Activated effector memory CD4-positive, alpha-beta T cell treated with Interleukin-2 at 50 U/mL for 16 hours (primary cell): ENCODE results near the gene DNAJB7.
"Not testable (repeated sequence)": the region's sequence is repeated elsewhere in the genome, so short reads cannot be mapped to it uniquely, and the experiment has no call there.

Source experiments
- DNase-seq: peaks from one replicate; pipeline ENCODE4 v3.0.0-alpha.2; 2020

Gene DNAJB7

DNA sequence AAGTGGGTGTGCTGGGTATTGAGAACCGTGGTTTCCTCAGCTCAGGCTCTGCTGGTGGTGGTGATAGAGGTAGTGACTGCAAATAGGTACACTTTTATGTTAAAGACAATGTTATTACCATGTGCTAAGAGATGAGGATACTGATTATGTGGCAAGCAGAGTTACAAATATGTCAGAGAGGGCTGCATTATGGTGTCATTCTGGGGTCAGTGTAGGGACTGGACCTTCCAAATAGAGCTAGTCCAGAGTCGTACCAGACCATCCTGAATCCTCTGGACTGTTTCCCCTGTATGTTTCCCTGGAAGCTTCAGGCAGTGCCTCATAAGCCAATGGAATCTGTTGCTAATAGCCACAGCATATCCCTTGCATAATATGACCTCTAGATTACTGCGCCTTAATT is at the start of gene DNAJB7:
TSS of gene DNAJB7 (minus strand) at position 101 of the 400 bp plus-strand sequence. CDS start 119 bp downstream, outside the sequence.
- DNase-seq: no peak

- no peak for DNase-seq
Measured at GRCh38 chr22:40908895-40909294, 47.0 kb upstream of the DNAJB7 start.

- DNase-seq: no peak
Measured at GRCh38 chr22:40904101-40904500, 42.2 kb upstream of the DNAJB7 start.

DNA sequence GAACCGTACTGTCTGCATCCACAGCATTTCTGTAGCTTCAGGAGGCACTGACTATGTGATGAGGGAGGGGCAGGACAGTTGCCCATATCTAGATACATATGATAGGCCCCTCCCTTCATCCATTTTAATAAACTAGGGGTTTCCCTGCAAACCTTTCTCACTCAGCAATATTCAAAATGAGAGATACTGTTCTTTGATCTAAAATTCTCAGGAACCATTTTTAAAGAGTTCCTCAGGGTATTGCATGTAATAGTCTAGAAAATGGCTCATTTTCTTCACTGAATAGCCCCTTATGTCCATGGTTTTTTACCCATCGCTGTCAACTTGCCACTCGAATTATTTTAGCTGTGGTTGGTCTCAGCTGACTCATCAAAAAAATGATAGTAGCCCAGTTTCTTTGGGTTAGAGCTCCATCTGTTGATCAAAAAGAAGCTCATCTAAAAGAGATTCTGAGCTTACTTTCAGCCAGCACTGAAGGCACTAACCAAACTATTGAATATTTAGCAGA is 37.0 kb upstream of the DNAJB7 start:
- DNase-seq: no peak

DNA sequence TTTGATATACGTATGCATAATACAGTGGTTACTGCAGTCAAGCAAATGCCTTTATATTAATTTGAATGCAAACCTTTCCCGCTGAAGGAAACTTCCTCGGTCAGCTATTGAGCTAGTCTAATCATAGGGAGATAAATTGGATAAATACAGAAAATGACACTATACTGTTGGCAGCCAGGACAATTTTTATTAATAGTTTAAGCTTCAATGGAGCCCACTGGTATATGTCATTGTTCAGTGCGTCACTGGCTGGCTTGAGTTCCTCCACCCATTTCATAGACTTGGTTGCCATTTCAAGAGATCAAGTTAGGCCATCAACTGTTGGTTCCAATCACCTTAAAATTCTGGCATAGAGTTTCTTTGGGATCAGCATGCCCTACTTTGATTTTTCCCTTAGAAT is 32.5 kb upstream of the DNAJB7 start:
- DNase-seq: no peak

GRCh38 chr22:40890881-40891280 is 29.0 kb upstream of the DNAJB7 start:
- DNase-seq: no peak

GRCh38 chr22:40889116-40889515 is 27.2 kb upstream of the DNAJB7 start:
- no peak for DNase-seq

GRCh38 chr22:40878922-40879321 is 17.0 kb upstream of the DNAJB7 start:
- no peak for DNase-seq

DNA sequence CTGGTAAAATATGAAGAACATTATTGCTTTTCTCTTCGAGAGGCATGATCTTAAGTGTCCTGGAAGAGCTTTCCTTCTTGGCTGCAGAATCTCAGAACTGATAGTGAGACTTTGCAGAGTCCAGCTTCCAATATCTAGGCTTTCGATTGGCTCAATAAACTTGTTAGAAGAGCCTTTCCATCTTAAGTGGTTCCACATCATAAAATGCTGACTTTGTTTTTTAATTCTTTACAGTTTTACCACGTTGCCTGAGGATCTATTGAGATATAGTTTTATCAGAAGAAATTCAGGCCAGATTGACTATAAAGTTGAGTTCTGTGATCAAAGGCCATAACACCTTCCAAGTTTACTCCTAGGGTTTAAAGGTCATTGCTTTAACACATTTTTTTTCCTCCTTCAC is 15.6 kb upstream of the DNAJB7 start:
- DNase-seq: no peak

DNA sequence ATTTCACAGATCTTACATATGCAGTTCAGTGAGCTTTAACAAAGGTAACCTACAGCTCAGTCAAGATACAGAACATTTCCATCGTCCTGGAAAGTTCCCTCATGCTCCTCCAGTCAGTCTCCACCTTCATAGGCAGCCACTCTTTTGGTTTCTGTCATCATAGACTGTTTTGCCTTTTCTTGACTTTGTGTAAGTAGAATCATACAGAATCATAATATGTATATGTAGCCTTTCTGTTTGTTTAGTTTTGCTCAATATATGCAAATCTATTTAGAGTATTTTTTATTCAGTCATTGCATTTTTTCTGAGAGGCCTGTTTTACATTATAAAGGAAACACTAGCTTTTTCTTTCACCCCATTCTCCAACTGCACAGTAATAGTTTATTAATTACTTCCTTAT is 15.0 kb upstream of the DNAJB7 start:
- no peak for DNase-seq

- DNase-seq: no peak
Measured at GRCh38 chr22:40875111-40875510, 13.2 kb upstream of the DNAJB7 start.

DNA sequence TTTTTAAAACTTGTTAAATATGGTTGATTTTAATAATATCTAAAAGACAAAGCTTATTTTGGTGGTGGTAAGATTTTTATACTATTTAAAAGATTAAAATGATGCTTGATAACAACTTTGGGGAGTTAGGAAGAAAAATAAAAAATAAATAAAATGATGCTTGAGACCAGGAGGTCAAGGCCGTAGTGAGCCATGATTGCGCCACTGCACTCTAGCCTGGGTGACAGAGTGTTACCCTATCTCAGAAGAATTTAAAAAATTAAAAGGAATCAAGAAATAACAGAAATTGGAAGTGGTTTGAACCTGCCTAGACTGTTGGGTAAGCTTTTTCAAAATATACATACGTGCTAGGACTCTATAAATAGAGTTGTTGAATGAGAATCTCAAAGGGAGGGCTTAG is 12.1 kb upstream of the DNAJB7 start:
- DNase-seq: no peak

DNA sequence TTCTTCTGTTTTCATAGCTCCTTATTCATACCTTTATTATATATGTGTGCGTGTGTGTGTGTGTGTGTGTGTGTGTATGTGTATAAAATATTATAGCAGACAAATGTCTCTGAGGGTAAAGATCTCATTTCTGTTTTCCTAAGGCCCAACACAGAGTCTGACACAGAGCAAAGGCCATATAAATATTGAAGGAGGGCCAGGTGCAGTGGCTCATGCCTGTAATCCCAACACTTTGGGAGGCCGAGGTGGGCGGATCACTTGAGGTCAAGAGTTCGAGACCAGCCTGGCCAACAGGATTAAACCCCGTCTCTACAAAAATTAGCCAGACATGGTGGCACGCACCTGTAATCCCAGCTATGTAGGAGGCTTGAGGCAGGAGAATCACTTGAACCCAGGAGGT is 6.5 kb upstream of the DNAJB7 start:
- not testable (repeated sequence) for DNase-seq

DNA sequence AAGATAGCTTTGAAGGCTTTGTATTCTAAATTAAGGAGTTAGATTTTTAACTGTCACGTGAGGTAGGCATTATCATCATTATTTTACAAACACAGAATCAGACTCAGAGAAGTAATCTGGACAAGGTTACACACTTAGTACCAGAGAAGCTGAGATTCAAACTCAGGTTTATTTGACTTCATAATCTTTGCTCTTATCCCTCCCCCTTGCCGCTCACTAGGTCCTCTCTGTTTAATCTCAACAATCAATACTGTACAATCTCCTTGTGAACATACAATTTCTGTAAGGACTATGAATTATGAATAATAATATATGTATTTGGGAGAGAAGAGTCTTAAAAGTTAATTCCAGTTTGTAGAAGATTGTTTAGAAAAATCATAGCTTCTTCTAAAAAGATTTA is 5.2 kb upstream of the DNAJB7 start:
- DNase-seq: no peak

GRCh38 chr22:40862537-40862936 is 624 bp upstream of the DNAJB7 start:
- DNase-seq: no peak

GRCh38 chr22:40857309-40857855 is 4.5 kb downstream of the DNAJB7 start:
- no peak for DNase-seq

- DNase-seq: peak; percentile 94
Measured at GRCh38 chr22:40856513-40857308, 5.2 kb downstream of the DNAJB7 start, which contains the start of the genes ST13 and XPNPEP3. TSS of gene ST13 (minus strand) at chr22:40856639. CDS start at chr22:40856540, 99 bp downstream. TSS of gene XPNPEP3 (plus strand) at chr22:40857148. CDS start at chr22:40857182, 34 bp downstream.

DNA sequence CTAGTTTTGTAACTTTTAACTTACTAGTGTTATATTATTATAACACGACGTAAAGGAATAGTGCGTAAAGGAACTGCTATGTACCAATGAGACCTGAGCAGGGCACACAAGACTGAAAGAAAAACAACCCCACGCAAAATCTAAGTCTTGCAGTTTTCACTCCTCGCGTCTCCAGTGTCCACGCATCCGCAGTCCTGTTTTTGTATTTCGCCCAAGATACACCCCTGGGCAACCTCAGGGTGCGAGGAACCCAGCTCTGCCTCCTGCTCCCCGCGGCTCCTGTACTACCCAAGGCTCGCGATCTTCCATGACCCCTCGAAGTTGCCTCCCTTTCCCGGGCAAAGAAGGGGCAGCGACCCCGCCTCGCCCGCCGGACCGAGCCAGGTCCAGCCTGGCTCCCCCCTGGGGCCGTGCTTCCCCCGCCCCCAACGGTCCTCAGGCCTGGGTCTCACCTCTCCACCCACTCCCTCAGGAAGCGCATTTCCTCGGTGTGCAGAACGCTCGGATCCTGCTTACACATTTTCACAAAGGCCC is 5.9 kb downstream of the DNAJB7 start:
- no peak for DNase-seq

DNA sequence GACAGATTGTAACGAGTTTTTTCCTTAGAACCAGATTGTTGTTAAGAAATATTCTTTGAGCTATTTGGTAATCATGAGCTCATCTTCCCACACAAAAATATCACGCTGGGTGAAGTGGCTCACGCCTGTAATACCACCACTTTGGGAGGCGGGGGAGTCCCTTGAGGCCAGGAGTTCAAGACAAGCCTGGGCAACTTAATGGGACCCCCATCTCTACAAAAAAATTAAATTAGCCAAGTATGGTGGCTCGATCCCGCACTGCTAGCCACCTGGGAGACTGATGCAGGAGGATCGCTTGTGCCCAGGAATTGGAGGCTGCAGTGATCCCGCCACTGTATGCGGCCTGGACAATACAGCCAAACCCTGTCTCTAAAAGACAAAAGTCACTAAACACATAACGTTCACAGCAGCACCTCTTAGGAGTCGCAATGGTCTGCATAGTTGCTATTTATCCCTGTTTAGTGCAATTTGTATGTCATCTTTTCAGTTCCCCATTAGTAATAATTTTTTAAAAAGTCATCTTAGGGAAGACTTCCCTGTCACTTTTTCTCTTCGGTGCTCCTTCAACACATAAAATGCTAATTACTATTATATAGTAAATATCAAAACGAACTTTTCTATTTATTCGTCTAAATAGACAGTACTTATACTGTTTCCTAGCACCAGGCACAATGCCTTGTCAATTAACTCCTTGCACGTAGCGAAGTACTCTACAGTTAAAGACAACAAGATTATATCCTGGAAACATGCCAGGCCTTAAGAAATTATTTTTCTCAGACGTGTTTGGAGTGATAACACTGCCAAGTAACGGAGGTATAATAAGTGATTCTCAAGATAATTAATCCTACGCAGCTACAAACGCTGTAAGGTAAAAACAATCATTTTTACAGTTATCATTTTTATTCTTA is 6.6 kb downstream of the DNAJB7 start:
- no peak for DNase-seq

DNA sequence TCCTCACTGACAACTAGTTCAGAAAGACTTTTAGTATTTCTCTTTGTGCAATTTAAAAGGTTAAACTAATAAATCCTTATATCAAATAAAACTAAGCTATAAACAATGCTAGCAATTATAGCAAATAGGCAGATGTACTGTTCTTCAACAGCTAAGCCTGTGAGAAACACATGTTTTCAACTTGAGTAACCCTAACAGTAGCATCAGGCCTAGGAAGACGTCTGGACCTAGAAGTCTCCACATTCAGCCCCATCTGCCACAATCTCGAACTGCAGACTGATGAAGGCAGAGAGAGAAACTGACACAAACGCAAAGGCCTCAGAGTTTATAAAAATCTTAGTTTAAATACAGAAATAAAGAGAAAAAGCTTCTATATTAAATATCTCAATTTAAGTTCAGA is 8.0 kb downstream of the DNAJB7 start:
- no peak for DNase-seq

- DNase-seq: no peak
Measured at GRCh38 chr22:40853333-40853732, 8.6 kb downstream of the DNAJB7 start.

- not testable (repeated sequence) for DNase-seq
Measured at GRCh38 chr22:40845816-40846215, 16.1 kb downstream of the DNAJB7 start.

GRCh38 chr22:40844951-40845350 is 17.0 kb downstream of the DNAJB7 start:
- no peak for DNase-seq
